Subcutaneous adipose tissue (tissue), 4 donors: ENCODE results near the gene AKT2. TPM values are rescaled to one million over a fixed set of nuclear protein-coding genes. Genes with fewer than 3 reads are reported as not detected.

ENCODE experiments used
- CTCF ChIP-seq: fragments of 450-650 bp; IDR thresholded peaks from one replicate; pipeline ENCODE4 v1.5.1; 2016; ENCODE audit warnings: low read depth, mild to moderate bottlenecking, control low read depth, antibody characterized with exemption, moderate library complexity
- total RNA-seq, 4 donors: library from RNA; depleted of rRNA; stranded (reverse); fragments of >200 nt; gene quantifications; one replicate each; pipeline ENCODE4 v1.1.0, GENCODE V29; 2016

Gene AKT2
- total RNA-seq, 4 donors from 2014 or later: 81.7 to 175 (median 93.9) TPM

- no peak for TF ChIP-seq CTCF
Observed at GRCh38 chr19:40236366-40236765, 48.8 kb downstream of the AKT2 start.

GRCh38 chr19:40236026-40236355, 49.2 kb downstream of the AKT2 start:
- TF ChIP-seq CTCF: no peak

GRCh38 chr19:40235238-40236025, 49.7 kb downstream of the AKT2 start:
- TF ChIP-seq CTCF: no peak

GRCh38 chr19:40234429-40235237, 50.5 kb downstream of the AKT2 start:
- no peak for TF ChIP-seq CTCF

GRCh38 chr19:40233811-40234389, 51.2 kb downstream of the AKT2 start:
- no peak for TF ChIP-seq CTCF

- no peak for TF ChIP-seq CTCF
Observed at GRCh38 chr19:40232949-40233810, 52.0 kb downstream of the AKT2 start.
